NCI-H2171 (cell line): ENCODE results near the gene MYRIP.
"Not testable (repeated sequence)": the region's sequence is repeated elsewhere in the genome, so short reads cannot be mapped to it uniquely, and the experiment has no call there.

Experiments used
- DNase-seq: peaks from one replicate; lab custom pipeline; 2025; lab: John Stamatoyannopoulos, UW

MYRIP gene

DNA sequence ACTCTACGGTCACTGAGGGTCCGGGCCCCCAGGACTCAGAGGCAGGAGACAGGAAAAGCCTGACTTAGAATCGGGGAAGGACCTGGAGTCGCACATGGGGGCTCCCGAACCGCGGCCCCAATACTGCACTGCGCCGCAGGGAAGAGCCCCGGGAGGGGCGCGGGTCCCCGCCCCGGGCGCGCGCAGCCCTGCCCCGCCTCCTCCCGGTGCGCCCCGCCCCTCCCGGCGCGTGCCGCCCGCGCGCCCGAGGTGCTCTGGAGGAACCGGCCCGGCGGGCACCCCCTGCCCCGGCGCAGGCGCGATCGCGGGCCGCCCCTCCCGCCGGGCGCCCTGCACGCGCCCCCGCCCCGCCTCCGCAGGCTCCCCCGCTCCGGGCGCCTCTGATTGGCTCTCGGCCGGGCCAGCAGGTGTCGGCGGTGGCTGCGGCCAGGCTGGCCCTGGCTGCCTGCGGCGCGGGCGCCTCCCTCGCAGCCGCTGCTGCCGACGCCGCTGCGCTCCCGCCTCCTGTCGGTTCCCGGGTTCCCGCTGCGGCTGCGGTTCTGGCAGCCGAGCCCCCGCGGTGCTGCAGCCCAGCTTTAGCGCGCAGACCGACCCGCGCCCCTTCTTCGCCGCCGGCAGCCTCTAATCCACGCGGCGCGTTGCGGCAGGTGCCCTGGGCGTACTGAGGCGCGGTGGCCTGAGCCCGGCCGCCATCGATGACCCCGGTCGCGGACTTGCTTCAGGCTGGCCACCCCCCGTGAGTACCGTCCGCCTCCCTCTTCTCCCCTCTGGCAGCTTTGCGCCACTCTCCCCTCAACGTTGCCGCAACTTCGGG lies at the start of gene MYRIP:
Gene MYRIP (plus strand): TSS at position 429 of the 814 bp plus-strand sequence. CDS start 91,208 bp downstream, outside the sequence.
- peak; percentile 60 for DNase-seq

- DNase-seq: no peak
Observed at GRCh38 chr3:39760325-39760724, 49.1 kb upstream of the MYRIP start.

DNA sequence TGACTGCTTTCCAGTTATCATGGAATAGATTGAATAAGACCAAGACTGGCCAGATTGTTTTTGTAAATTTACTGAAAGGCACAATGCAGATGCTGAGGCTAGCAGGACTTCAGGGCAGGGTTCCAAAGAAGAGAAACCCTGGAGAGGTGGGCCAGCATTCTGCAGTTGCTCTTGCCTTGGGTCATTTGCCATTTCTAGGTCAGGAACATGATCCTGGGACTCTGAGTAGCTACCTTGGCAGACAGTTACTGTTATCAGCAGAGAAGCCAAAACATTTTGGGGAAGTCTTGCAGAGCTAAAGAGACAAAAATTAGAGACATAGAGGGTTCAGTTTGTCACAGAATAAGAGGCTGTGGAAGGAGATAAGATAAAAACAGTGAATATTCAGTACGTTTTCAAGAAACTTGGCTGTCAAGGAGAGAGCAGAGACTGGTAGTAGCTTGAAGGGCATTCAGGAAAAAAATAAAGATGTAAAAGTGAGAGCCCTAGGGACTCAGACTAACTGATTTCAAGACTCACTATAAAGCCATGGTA lies 46.8 kb upstream of the MYRIP start:
- no peak for DNase-seq

- no peak for DNase-seq
Observed at GRCh38 chr3:39763390-39763789, 46.0 kb upstream of the MYRIP start.

DNA sequence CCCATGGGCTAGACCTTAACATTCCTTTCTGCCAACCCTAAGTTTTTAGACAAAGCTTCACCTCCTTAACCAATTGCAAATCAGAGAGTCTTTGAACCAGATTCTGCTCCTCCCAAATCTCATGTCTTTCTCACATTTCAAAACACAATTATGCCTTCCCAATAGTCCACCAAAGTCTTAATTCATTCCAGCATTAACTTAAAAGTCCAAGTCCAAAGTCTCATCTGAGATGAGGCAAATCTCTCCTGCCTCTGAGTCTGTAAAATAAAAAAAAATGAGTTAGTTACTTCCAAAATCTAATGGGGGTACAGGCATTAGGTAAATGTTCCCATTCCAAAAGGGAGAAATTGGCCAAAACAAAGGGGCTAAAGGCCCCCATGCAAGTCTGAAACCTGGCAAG lies 43.8 kb upstream of the MYRIP start:
- DNase-seq: no peak

DNA sequence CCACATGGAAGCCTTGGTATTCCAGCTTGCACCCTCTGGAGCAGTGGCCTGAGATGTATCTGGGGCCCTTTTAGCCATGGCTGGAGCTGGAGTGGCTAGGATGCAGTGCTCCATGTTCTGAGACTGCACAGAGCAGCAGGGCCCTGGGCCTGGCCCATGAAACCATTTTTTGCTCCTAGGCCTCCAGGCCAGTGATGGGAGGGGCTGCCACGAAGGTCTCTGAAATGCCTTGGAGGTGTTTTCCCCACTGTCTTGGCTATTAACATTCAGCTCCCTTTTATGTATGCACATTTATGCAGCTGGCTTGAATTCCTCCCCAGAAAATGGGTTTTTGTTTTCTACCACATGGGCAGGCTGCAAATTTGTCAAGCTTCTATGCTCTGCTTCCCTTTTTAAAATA lies 43.0 kb upstream of the MYRIP start:
- no peak for DNase-seq

DNA sequence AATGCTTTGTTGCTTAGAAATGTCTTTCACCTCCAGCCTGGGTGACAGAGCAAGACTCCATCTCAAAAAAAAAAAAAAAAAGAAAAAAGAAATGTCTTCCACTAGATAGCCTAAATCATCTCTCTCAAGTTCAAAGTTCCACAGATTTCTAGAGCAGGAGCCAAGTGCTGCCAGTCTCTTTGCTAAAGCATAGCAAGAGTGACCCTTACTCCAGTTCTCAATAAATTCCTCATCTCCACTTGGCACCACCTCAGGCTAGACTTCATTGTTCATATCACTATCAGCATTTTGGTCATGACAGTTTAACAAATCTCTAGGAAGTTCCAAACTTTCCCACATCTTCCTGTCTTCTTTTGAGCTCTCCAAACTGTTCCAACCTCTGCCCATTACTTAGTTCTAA lies 42.5 kb upstream of the MYRIP start:
- DNase-seq: not testable (repeated sequence)

- not testable (repeated sequence) for DNase-seq
Observed at GRCh38 chr3:39778168-39778567, 31.2 kb upstream of the MYRIP start.

DNA sequence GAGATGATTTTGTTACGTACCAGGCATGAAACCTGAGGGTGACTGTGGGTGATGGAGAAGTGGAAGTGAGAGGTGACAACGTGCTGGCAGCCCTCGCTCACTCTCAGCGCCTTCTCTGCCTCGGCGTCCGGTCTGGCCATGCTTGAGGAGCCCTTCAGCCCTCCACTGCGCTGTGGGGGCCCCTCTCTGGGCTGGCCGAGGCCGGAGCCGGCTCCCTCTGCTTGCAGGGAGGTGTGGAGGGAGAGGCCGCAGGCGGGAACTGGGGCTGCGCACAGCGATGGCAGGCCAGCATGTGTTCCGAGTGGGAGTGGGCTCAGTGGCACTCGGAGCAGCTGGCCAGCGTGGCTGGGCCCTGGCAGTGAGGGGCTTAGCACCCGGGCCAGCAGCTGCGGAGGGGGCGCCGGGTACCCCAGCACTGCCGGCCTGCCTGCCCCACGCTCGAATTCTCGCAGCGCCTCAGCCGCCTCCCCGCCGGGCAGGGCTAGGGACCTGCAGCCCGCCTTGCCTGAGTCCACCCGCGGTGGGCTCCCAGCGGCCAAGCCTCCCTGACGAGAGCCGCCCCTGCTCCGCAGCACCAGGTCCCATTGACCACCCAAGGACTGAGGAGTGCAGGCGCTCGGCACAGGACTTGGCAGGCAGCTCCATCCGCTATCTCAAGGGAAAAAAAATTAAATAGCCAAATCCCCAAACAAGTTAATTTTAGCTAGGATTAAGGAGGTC lies 29.7 kb upstream of the MYRIP start:
- DNase-seq: no peak

DNA sequence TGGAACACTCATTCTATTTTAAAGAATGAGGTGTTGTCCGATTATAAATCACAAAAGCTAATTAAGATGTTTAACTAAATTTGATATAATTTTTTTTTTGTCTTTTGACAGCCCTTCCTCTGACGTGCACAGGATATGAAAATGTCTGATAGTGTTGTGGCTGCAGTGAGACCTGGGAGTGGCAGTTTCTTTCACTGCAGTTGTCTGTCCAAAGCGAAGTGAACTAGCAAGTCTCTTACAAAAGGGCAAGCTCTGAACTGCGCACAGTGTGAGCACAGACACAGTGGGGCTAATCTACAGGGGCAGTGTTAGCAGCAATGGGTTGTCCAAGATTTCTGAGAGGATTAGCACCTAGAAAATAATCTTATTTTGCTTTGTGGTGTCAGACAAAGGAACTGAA lies 29.1 kb upstream of the MYRIP start:
- no peak for DNase-seq

GRCh38 chr3:39781025-39781424 lies 28.4 kb upstream of the MYRIP start:
- no peak for DNase-seq

DNA sequence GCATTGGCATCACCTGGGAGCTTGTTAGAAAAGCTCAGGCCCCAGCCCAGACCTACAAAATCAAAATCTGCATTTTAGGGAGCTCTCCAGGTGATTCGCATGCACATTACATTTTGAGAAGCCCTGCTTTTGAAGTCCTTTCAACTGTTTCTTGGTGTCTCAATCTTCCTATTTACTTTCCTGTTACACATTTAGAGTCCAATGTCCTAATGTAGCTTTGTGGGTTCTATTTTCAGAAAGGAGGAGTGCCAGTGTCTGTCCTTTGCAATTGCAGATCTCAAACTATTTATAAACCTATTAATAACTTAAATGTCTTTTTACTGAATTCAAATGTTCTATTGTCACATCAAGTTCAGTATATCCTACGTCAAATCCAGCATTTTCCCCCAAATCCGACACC lies 27.8 kb upstream of the MYRIP start:
- DNase-seq: no peak

DNA sequence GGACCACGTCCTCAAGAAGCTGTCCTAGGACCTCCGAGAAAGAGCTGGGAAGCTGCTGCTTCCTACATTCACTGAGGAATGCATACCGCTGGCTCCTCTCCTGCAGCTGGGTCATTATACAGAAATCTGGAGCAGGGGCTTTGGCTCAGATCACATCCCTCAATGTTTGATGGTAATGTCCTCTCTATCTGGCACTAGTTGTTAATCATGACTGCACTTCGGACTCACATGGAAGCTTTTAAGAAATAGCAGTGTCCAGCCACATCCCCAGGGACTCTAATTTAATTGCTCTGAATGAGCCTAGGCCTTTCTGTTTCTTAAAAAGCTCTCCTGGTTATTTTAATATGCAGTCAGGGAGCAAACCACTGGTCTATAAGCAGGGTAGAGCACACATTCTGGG lies 25.7 kb upstream of the MYRIP start:
- no peak for DNase-seq

GRCh38 chr3:39784922-39785321 lies 24.5 kb upstream of the MYRIP start:
- DNase-seq: no peak

GRCh38 chr3:39788128-39788883 lies 21.1 kb upstream of the MYRIP start:
- DNase-seq: no peak

GRCh38 chr3:39791603-39792002 lies 17.8 kb upstream of the MYRIP start:
- DNase-seq: no peak

DNA sequence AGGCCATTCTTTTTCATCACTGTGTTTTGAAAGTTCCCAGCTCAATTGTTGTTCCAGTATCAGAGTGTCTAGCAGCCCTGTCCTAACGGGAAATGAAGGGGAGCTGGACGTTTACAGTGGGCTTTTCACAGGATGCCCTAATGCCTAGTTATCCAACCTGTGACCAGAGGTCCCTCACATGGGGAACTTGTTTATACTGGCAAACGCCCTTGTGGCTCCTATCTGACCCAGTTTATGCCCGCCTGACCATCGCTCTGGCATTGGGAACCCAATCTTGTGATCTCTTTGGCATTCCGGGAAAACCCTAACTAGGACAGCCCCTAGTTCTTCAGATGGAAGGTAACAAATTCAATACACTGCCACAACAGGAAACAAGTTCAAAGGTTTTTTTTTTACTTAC lies 14.5 kb upstream of the MYRIP start:
- DNase-seq: no peak

DNA sequence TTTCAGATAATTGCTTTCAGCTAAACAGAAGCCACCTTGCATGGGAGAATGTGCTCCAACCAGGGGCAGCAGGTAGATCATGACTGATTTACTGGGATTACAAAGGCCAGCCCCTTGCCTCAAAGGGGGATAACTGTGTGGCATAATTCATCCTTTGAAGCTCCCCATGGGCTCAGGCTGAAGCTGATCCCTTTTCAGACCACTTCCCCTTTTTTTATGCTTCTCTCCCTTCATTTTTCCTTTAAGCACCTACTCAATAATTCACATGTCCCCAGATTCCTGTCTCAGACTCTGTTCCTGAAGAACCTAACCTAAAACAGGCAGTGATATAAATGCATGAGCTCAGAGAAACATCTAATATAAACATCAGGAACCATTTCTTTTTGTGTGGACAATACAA lies 8.2 kb upstream of the MYRIP start:
- no peak for DNase-seq

GRCh38 chr3:39802486-39802885 lies 6.9 kb upstream of the MYRIP start:
- DNase-seq: not testable (repeated sequence)

DNA sequence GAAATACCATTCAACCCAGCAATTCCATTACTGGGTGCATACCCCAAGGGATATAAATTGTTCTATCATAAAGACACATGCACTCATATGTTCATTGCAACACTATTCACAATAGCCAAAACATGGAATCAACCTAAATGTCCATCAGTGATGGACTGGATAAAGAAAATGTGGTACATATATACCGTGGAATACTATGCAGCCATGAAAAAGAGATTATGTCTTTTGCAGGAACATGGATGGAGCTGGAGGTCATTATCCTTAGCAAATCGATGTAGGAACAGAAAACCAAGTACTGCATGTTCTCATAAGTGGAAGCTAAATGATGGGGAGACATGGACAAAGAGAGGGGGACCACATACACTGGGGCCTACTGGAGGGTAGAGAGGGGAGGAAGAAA lies 5.5 kb upstream of the MYRIP start:
- DNase-seq: no peak

DNA sequence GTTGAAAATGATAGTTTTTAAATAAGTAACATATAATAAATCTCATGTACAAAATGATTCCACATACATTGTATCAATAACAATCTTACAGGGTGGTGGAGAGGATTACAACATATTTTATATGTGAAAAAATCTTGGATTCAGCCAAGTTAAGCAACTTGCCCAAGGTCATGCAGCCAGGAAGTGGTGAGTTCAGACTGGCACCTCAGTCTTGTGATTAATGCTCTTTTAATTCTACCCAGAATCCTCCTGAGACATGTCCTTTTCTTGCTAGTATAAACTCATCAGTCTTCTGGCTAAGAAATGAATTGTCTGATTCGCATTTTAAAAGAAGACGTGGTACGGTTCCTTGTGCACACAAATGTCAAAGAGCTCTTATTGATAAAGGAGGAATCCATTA lies 4.5 kb upstream of the MYRIP start:
- DNase-seq: no peak

DNA sequence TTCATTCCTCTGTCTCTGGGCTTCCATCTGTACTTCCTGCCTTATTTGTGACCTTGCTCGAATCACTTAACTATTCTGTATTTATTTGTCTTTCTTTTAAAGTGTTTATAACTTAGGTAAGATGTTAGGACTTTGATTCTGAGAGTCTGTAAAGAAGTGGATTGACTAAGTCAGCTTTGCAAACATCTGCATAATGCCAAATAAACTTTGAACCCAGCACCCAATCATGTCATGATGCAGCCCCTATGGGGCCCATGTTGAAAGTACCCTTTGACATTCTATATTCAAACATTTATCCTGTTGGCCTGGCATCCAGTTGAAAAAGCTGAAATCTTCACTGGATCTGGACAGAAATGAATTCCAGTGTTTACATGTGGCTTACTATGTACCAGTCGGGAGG lies 3.8 kb upstream of the MYRIP start:
- no peak for DNase-seq

GRCh38 chr3:39806820-39807219 lies 2.6 kb upstream of the MYRIP start:
- no peak for DNase-seq
